T-cell (primary cell): ENCODE measurements around the gene NUPR1. TPM values are rescaled to one million over a fixed set of nuclear protein-coding genes. Genes with fewer than 3 reads are reported as not detected.
A peak's percentile ranks its signal among the peaks of the same experiment; 100 is the strongest.

Experiments used
- ATAC-seq, 4 experiments: fragments of 200-7000 bp in 3 of 4; fragments of 150-1000 bp in 1 of 4; cut with Tn5 transposase; replicated peaks in 1 of 4; 1 replicate in 3 of 4; 2 replicates in 1 of 4; pipeline ENCODE4 v1.10.0; 2021; ENCODE audit warnings: moderate library complexity in 3 of 4, mild to moderate bottlenecking in 2 of 4, moderate number of reproducible peaks in 1 of 4
- CTCF ChIA-PET, 2 donors: fragments of 300-600 bp; sonication (Branson Sonifier 250); formaldehyde crosslinking; loops; one replicate each; lab custom pipeline; 2022; ENCODE audit warnings: antibody characterized with exemption in 2 of 2; lab: Charles Lee
- POLR2A ChIA-PET, 2 donors: fragments of 300-600 bp; sonication (Branson Sonifier 250); formaldehyde crosslinking; loops; one replicate each; lab custom pipeline; 2022; ENCODE audit warnings: antibody characterized with exemption in 2 of 2; lab: Charles Lee
- DNase-seq, 35 experiments: peaks; one replicate each; pipeline versions ENCODE4 v3.0.0 to v3.0.0-alpha.2; 2013 to 2023
- H3K27ac ChIP-seq: one replicate; pipeline ENCODE4 v1.5.1; 2013; ENCODE audit warnings: low read length
- H3K27me3 ChIP-seq, 2 experiments: replicated peaks in 1 of 2; 1 replicate in 1 of 2; 2 replicates in 1 of 2; pipeline versions ENCODE4 v1.6.1 to v1.7.0; 2013; ENCODE audit warnings: low read length in 1 of 2, mixed read lengths in 1 of 2; ENCODE audit not compliant: control insufficient read depth in 2 of 2, insufficient read depth in 2 of 2; ENCODE audit errors: extremely low read depth in 1 of 2
- H3K36me3 ChIP-seq, 2 donors: 1 replicate in 1 of 2; 2 replicates in 1 of 2; pipeline versions ENCODE4 v1.6.1 to v1.7.0; 2013; ENCODE audit warnings: low read length in 1 of 2; ENCODE audit not compliant: control insufficient read depth in 2 of 2, insufficient read depth in 1 of 2; ENCODE audit errors: extremely low read depth in 1 of 2
- H3K4me1 ChIP-seq, 2 experiments: 1 replicate in 1 of 2; 2 replicates in 1 of 2; pipeline versions ENCODE4 v1.6.1 to v1.7.0; 2013; ENCODE audit warnings: low read length in 2 of 2, mixed read lengths in 1 of 2; ENCODE audit not compliant: insufficient read depth in 2 of 2, control insufficient read depth in 1 of 2; ENCODE audit errors: extremely low read depth in 1 of 2
- H3K4me3 ChIP-seq, 2 donors: 1 replicate in 1 of 2; 2 replicates in 1 of 2; pipeline versions ENCODE4 v1.5.1 to v1.7.0; 2013; ENCODE audit warnings: mild to moderate bottlenecking in 2 of 2, low read length in 1 of 2, moderate library complexity in 1 of 2; ENCODE audit not compliant: control insufficient read depth in 1 of 2; ENCODE audit errors: extremely low read depth in 1 of 2
- H3K9me3 ChIP-seq: 2 replicates; pipeline ENCODE4 v1.7.0; 2013
- H3K27ac Mint-ChIP-seq, 2 donors: one replicate each; pipeline ENCODE4 v1.8.0; 2020 to 2021; ENCODE audit warnings: mild to moderate bottlenecking in 2 of 2, mixed read lengths in 2 of 2
- H3K27me3 Mint-ChIP-seq, 2 donors: one replicate each; pipeline ENCODE4 v1.8.0; 2021 to 2022; ENCODE audit warnings: mixed read lengths in 2 of 2
- H3K36me3 Mint-ChIP-seq: one replicate; pipeline ENCODE4 v1.8.0; 2021; ENCODE audit warnings: mixed read lengths
- H3K4me1 Mint-ChIP-seq, 3 donors: one replicate each; pipeline ENCODE4 v1.8.0; 2020 to 2022; ENCODE audit warnings: mixed read lengths in 3 of 3, mild to moderate bottlenecking in 1 of 3
- H3K4me3 Mint-ChIP-seq, 3 donors: one replicate each; pipeline ENCODE4 v1.8.0; 2020 to 2022; ENCODE audit warnings: mild to moderate bottlenecking in 3 of 3, mixed read lengths in 3 of 3, moderate library complexity in 3 of 3
- H3K9me3 Mint-ChIP-seq, 3 donors: one replicate each; pipeline ENCODE4 v1.8.0; 2020 to 2022; ENCODE audit warnings: mixed read lengths in 3 of 3
- WGBS: methylation state at CpG from one replicate; pipeline ENCODE4 v1.1.5; 2013; ENCODE audit warnings: missing lambda C conversion rate; ENCODE audit not compliant: insufficient coverage; 5-methylcytosine and 5-hydroxymethylcytosine counted together
- total RNA-seq, 35 experiments: library from RNA in 6 of 35; stranded (reverse) in 6 of 35; fragments of 120-200 nt in 1 of 35; gene quantifications; one replicate each; pipeline versions ENCODE4 v1.2.1 to v1.2.4 and lab custom pipeline; 2013 to 2026

Gene NUPR1
- total RNA-seq, 5 donors from 2014 or later (not counting 1 experiment from before 2014, with no cell fraction given): 0.70 to 0.99 (median 0.98) TPM; not detected in 2

GRCh38 chr16:28494121-28494851, 44.5 kb downstream of the NUPR1 start, which contains the start of gene APOBR:
Gene APOBR, plus strand, starts transcription at chr16:28494643. Its CDS starts 39 bp downstream, at chr16:28494682.
- peaks cover 13 to 85% of the 10 kb centered on the region in 2 experiments for H3K4me1 ChIP-seq
- POLR2A ChIA-PET: interaction anchor here in 1 of 2 donors (0.5 kb wide), 1 partner anchor 1223 kb away, joined by 4 read pairs; no protein-coding TSS in a partner anchor
- Mint-ChIP-seq H3K9me3 (no peaks in the 10 kb centered on the region), H3K4me1 (peaks cover 65 to 71% (median 67%) of the 10 kb centered on the region in 3 donors), H3K4me3 (peak within 1 kb of the TSS; percentile 74 to 96 (median 83)), H3K36me3 (peaks cover 9% of the 10 kb centered on the region), H3K27me3 (no peaks in the 10 kb centered on the region), H3K27ac (peak within 1 kb of the TSS; percentile 97 to 100)
- peak within 1 kb of the TSS; percentile 84 for H3K27ac ChIP-seq
- DNase-seq (peak; percentile 70 to 94 (median 88)), ATAC-seq (peak; percentile 85 to 87 (median 86))
- peak within 1 kb of the TSS; percentile 58 to 78 for H3K4me3 ChIP-seq
- WGBS: 0% methylated on average over 8 of the region's 12 CpGs
- peaks cover 0 to 20% of the 10 kb centered on the region in 2 donors for H3K36me3 ChIP-seq
- H3K9me3 ChIP-seq: no peaks in the 10 kb centered on the region
- CTCF ChIA-PET: interaction anchor here in 1 of 2 donors (0.5 to 1.0 kb wide), 2 partner anchors 61 to 1168 kb away, joined by 3 read pairs; no protein-coding TSS in a partner anchor
- H3K27me3 ChIP-seq: no peaks in the 10 kb centered on the region

GRCh38 chr16:28492511-28492910, 46.3 kb downstream of the NUPR1 start:
- peaks cover 13 to 88% of the 10 kb centered on the region in 2 experiments for H3K4me1 ChIP-seq
- peak overlapping the region; percentile 94 to 96 (median 95) for H3K4me3 Mint-ChIP-seq
- peaks cover 17% of the 10 kb centered on the region for H3K36me3 Mint-ChIP-seq
- no peak for DNase-seq
- no CpG with 5 or more reads among the region's 4 CpGs for WGBS
- CTCF ChIA-PET: interaction anchor here in 1 of 2 donors (0.6 kb wide), 1 partner anchor 29 kb away, joined by 3 read pairs; no protein-coding TSS in a partner anchor
- peak overlapping the region; percentile 100 for H3K27ac Mint-ChIP-seq
- POLR2A ChIA-PET: interaction anchor here in 1 of 2 donors (0.6 to 0.7 kb wide), 2 partner anchors 19 to 345 kb away, joined by 4 to 9 read pairs; no protein-coding TSS in a partner anchor
- H3K27ac ChIP-seq: peak overlapping the region; percentile 84
- no peaks in the 10 kb centered on the region for H3K9me3 Mint-ChIP-seq
- ATAC-seq: no peak
- no peaks in the 10 kb centered on the region for H3K27me3 Mint-ChIP-seq
- H3K4me3 ChIP-seq: peak overlapping the region; percentile 78 to 96
- H3K36me3 ChIP-seq: peaks cover 0 to 20% of the 10 kb centered on the region in 2 donors
- H3K27me3 ChIP-seq: no peaks in the 10 kb centered on the region
- H3K9me3 ChIP-seq: no peaks in the 10 kb centered on the region
- H3K4me1 Mint-ChIP-seq: peaks cover 69 to 77% (median 72%) of the 10 kb centered on the region in 3 donors

GRCh38 chr16:28491970-28492474, 46.8 kb downstream of the NUPR1 start, which contains the start of gene CLN3:
Gene CLN3, minus strand, starts transcription at chr16:28492074. Its CDS starts 315 bp downstream, at chr16:28491759.
- Mint-ChIP-seq H3K27me3 (no peaks in the 10 kb centered on the region), H3K9me3 (no peaks in the 10 kb centered on the region), H3K4me3 (peak within 1 kb of the TSS; percentile 94 to 96 (median 95)), H3K4me1 (peaks cover 67 to 72% (median 70%) of the 10 kb centered on the region in 3 donors), H3K36me3 (peaks cover 17% of the 10 kb centered on the region), H3K27ac (peak within 1 kb of the TSS; percentile 100)
- no peaks in the 10 kb centered on the region for H3K27me3 ChIP-seq
- peak; percentile 75 to 92 (median 86) for DNase-seq
- 0% methylated on average over 4 of the region's 21 CpGs for WGBS
- H3K36me3 ChIP-seq: peaks cover 0 to 22% of the 10 kb centered on the region in 2 donors
- peak; percentile 65 to 74 (median 70) for ATAC-seq
- peaks cover 13 to 87% of the 10 kb centered on the region in 2 experiments for H3K4me1 ChIP-seq
- H3K9me3 ChIP-seq: no peaks in the 10 kb centered on the region
- CTCF ChIA-PET: interaction anchor here in 1 of 2 donors (0.6 to 0.7 kb wide), 7 partner anchors 29 to 942 kb away, joined by 3 to 5 read pairs (median 3); partner anchors contain the start of genes GTF3C1, KATNIP and NFATC2IP
- POLR2A ChIA-PET: interaction anchor here in 1 of 2 donors (0.6 to 0.7 kb wide), 5 partner anchors 20 to 1904 kb away, joined by 4 to 9 read pairs (median 5); no protein-coding TSS in a partner anchor
- H3K4me3 ChIP-seq: peak within 1 kb of the TSS; percentile 78 to 96
- peak within 1 kb of the TSS; percentile 84 for H3K27ac ChIP-seq

- no peaks in the 10 kb centered on the region for H3K27me3 Mint-ChIP-seq
- peak overlapping the region; percentile 94 to 96 (median 95) for H3K4me3 Mint-ChIP-seq
- peaks cover 64 to 66% (median 64%) of the 10 kb centered on the region in 3 donors for H3K4me1 Mint-ChIP-seq
- ChIA-PET CTCF (interaction anchor here in 1 of 2 donors (0.6 to 0.7 kb wide), 6 partner anchors 70 to 942 kb away, joined by 3 to 5 read pairs (median 4); partner anchors contain the start of genes GTF3C1, KATNIP and NFATC2IP), POLR2A (interaction anchor here in 1 of 2 donors (0.6 to 0.7 kb wide), 4 partner anchors 21 to 1905 kb away, joined by 5 to 9 read pairs (median 6); no protein-coding TSS in a partner anchor)
- DNase-seq: peak in 2 of 35 experiments; percentile 25 to 31
- Histone ChIP-seq H3K9me3 (no peaks in the 10 kb centered on the region), H3K4me3 (peak overlapping the region; percentile 78 to 96), H3K4me1 (peaks cover 13 to 80% of the 10 kb centered on the region in 2 experiments), H3K27ac (peak overlapping the region; percentile 84), H3K27me3 (no peaks in the 10 kb centered on the region), H3K36me3 (peaks cover under 1 to 27% of the 10 kb centered on the region in 2 donors)
- ATAC-seq: no peak
- peaks cover 17% of the 10 kb centered on the region for H3K36me3 Mint-ChIP-seq
- H3K27ac Mint-ChIP-seq: peak overlapping the region; percentile 100
- WGBS: under 1% methylated on average over 29 of the region's 42 CpGs
- no peaks in the 10 kb centered on the region for H3K9me3 Mint-ChIP-seq
Measured at GRCh38 chr16:28491230-28491969, 47.4 kb downstream of the NUPR1 start.

GRCh38 chr16:28486266-28486665, 52.5 kb downstream of the NUPR1 start:
- no peak overlapping the region for H3K27ac ChIP-seq

More at GRCh38 chr16:28486266-28486665, 52.5 kb downstream of the NUPR1 start:
- Mint-ChIP-seq H3K4me1 (peaks cover 19 to 21% (median 19%) of the 10 kb centered on the region in 3 donors), H3K36me3 (peaks cover 27% of the 10 kb centered on the region), H3K27me3 (no peaks in the 10 kb centered on the region), H3K4me3 (no peak overlapping the region), H3K27ac (peak overlapping the region in 1 of 2 donors; percentile 4), H3K9me3 (no peaks in the 10 kb centered on the region)
- H3K9me3 ChIP-seq: no peaks in the 10 kb centered on the region
- CTCF ChIA-PET: no interaction called here
- H3K36me3 ChIP-seq: peaks cover 12 to 60% of the 10 kb centered on the region in 2 donors
- 100% methylated on average over 2 of the region's 5 CpGs for WGBS
- H3K4me3 ChIP-seq: no peak overlapping the region
- peaks cover 3 to 36% of the 10 kb centered on the region in 2 experiments for H3K4me1 ChIP-seq
- POLR2A ChIA-PET: no interaction called here
- no peak for ATAC-seq
- H3K27me3 ChIP-seq: no peaks in the 10 kb centered on the region
- DNase-seq: no peak
